Mucosa of descending colon (tissue), 3 donors: ENCODE data around the gene ANKRD35. TPM values are rescaled to one million over a fixed set of nuclear protein-coding genes. Genes with fewer than 3 reads are reported as not detected.
A peak's percentile ranks its signal among the peaks of the same experiment; 100 is the strongest.
"Not testable (repeated sequence)": the region's sequence is repeated elsewhere in the genome, so short reads cannot be mapped to it uniquely, and the experiment has no call there.

Experiments
- ATAC-seq: fragments of 200-7000 bp; cut with Tn5 transposase; one replicate; pipeline ENCODE4 v1.9.1; 2020; ENCODE audit warnings: mild to moderate bottlenecking, moderate library complexity
- DNase-seq, 3 donors: peaks; one replicate each; pipeline ENCODE4 v3.0.0-alpha.2; 2020
- H3K36me3 ChIP-seq: fragments of 200-600 bp; one replicate; pipeline ENCODE4 v1.8.0; 2021; ENCODE audit warnings: low read depth, mild to moderate bottlenecking
- H3K4me1 ChIP-seq: fragments of 200-600 bp; one replicate; pipeline ENCODE4 v1.8.0; 2021; ENCODE audit warnings: low read depth, mild to moderate bottlenecking
- H3K4me3 ChIP-seq: fragments of 200-600 bp; one replicate; pipeline ENCODE4 v1.8.0; 2021; ENCODE audit warnings: mild to moderate bottlenecking
- H3K9me3 ChIP-seq: fragments of 200-600 bp; one replicate; pipeline ENCODE4 v1.8.0; 2021; ENCODE audit warnings: mild to moderate bottlenecking
- intact Hi-C, 2 donors: fragments of 100-400 bp; cut with DNase I in 1 of 2; cut with micrococcal nuclease in 1 of 2; formaldehyde crosslinking; loops; one replicate each; pipeline versions ENCODE4 v1.11.0 to v1.11.1; 2022; cut with DNase I, micrococcal nuclease
- total RNA-seq, 3 donors: library from RNA; stranded (reverse); fragmentation: NEBNext Ultra II Directional in 2 of 3; extraction: Animal tissue kit (Norgen Biotek cat#: 25700) in 2 of 3; gene quantifications; one replicate each; pipeline versions ENCODE4 v1.2.1 to v1.2.4, GENCODE V29; 2021 to 2023
- TF ChIP-seq, protein P1 (sequence below): fragments of 200-600 bp; IDR thresholded peaks from one replicate; pipeline ENCODE4 v1.8.0; 2022; ENCODE audit warnings: antibody characterized with exemption, mild to moderate bottlenecking
- donor health status: DM: no; HTN: no; CAD: no; lungs with moderate emphysema.
- donor health status: DM: no; HTN: no; CAD: no.
- donor health status: DM: no; HTN: yes; CAD: no.

The ANKRD35 gene
- total RNA-seq, 3 donors from 2014 or later = 0.26 to 5.6 (median 0.99) TPM

DNA sequence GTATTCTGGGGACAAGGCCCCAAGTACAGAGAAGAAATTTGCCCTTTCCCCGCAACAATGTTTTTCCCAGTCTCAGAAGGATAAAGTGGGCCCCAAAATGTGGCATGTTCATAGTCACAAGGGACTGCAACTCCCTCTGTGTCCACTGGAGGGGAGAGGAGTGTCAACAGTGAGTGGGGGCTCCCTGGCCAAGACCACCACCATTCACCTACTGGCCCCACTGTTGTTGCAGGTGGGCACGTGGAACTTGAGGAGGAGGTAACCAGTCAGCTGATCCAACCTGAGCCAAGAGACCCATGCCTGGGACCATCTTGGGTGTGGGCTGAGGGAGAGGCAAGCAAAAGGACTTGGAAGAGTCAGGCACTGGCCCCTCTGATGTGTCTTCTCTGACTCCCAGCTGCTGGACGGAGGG, 39.5 kb downstream of the ANKRD35 start:
- peaks cover 6% of the 10 kb centered on the region for H3K4me1 ChIP-seq
- ATAC-seq = peak; percentile 57
- TF ChIP-seq, protein P1, sequence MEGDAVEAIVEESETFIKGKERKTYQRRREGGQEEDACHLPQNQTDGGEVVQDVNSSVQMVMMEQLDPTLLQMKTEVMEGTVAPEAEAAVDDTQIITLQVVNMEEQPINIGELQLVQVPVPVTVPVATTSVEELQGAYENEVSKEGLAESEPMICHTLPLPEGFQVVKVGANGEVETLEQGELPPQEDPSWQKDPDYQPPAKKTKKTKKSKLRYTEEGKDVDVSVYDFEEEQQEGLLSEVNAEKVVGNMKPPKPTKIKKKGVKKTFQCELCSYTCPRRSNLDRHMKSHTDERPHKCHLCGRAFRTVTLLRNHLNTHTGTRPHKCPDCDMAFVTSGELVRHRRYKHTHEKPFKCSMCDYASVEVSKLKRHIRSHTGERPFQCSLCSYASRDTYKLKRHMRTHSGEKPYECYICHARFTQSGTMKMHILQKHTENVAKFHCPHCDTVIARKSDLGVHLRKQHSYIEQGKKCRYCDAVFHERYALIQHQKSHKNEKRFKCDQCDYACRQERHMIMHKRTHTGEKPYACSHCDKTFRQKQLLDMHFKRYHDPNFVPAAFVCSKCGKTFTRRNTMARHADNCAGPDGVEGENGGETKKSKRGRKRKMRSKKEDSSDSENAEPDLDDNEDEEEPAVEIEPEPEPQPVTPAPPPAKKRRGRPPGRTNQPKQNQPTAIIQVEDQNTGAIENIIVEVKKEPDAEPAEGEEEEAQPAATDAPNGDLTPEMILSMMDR = peak; percentile 38
- no peaks in the 10 kb centered on the region for H3K9me3 ChIP-seq
- intact Hi-C loops = loop anchor here in 1 of 2 donors (5.0 kb wide), 1 partner anchor 166 kb away; no protein-coding TSS in a partner anchor
- DNase-seq = peak in 1 of 3 donors; percentile 34
- no peak overlapping the region for H3K4me3 ChIP-seq
- no peaks in the 10 kb centered on the region for H3K36me3 ChIP-seq

DNA sequence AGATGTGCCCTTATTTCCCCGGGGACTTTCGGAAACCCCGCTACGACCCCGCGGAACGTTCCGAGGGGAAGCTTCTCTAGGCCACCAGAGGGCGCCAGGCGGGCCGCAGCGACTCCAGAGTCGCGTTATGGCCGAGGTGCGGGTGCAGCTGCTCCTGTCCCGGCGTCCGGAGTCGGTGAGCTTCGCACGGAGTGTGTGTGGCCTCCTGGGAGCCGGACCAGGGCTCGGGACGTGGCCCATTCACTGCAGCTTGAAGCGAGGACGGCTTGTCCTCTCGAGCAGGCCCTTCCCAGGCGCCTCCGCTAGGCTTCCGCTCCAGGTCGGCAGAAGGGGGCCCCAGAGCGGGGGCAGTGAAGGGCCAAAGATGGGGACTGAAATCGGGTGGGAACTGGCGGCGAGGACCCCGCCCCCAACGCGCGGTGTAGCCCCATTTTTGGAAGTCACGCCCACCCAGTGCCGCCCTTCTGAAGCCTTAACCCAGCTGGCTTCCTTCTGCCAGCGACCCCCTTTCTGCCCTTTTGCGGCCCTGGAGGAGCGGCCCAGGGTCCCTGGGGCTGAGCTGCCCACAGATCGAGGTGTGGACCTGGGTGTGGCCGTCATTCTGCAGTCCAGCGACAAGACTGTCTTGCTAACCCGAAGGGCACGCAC, 40.0 kb downstream of the ANKRD35 start, which contains the start of gene NUDT17:
Gene NUDT17 (plus strand): TSS at position 117 of the 648 bp plus-strand sequence. CDS start 11 bp downstream, at position 128.
- ATAC-seq = peak; percentile 93
- TF ChIP-seq, protein P1 = peak; percentile 94
- peak; percentile 82 to 87 (median 83) for DNase-seq
- no peaks in the 10 kb centered on the region for H3K36me3 ChIP-seq
- H3K4me1 ChIP-seq = peaks cover 6% of the 10 kb centered on the region
- H3K4me3 ChIP-seq = no peak within 1 kb of the TSS
- H3K9me3 ChIP-seq = no peaks in the 10 kb centered on the region
- intact Hi-C loops = loop anchor here in 1 of 2 donors (5.0 kb wide), 1 partner anchor 167 kb away; no protein-coding TSS in a partner anchor

DNA sequence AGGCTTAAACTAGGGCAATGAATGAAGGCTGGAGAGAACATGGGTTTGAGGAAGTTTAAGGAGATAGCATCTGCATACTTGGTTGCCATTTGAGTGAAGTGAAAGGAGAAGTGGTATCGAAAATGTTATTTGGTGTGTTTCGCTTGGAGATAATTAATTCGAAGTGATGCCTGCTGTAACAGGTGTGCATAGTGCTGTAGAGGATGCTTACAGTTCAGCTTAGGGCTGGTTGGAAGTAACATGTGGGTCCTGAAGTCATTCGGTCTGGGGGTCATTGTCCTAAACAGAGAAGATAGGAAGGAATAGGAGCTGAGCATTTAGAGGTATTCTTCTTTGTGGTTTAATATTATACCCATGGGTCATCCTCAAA, 40.5 kb downstream of the ANKRD35 start:
- H3K36me3 ChIP-seq = peaks cover 1% of the 10 kb centered on the region
- DNase-seq = no peak
- peak; percentile 52 for ATAC-seq
- no peak overlapping the region for H3K4me3 ChIP-seq
- H3K4me1 ChIP-seq = peaks cover 6% of the 10 kb centered on the region
- intact Hi-C loops = loop anchor here in 1 of 2 donors (5.0 kb wide), 1 partner anchor 167 kb away; no protein-coding TSS in a partner anchor
- TF ChIP-seq, protein P1 = no peak
- H3K9me3 ChIP-seq = no peaks in the 10 kb centered on the region

DNA sequence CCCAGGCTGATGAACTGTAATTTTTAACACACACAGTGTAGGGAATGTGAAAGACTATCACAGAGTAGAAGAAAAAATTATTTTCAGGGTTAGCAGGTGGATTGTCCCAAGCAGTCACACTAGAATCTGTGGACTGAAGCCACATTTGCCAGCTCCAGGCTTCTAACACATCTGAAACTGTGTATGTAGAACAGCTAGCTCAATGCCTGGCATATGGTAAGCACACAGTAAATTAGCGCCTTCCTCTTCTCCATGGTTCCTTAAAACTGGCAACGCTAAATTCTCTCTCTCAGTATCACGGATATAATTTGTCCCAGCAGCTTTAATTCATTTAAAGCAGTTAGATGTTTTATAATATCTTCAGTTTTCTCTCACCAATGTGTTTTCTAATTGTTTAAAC, 42.6 kb downstream of the ANKRD35 start:
- peaks cover 11% of the 10 kb centered on the region for H3K36me3 ChIP-seq
- no peak for DNase-seq
- no peak for ATAC-seq
- no peaks in the 10 kb centered on the region for H3K9me3 ChIP-seq
- peaks cover 6% of the 10 kb centered on the region for H3K4me1 ChIP-seq
- intact Hi-C loops = no loop called here
- TF ChIP-seq, protein P1 = no peak
- no peak overlapping the region for H3K4me3 ChIP-seq

DNA sequence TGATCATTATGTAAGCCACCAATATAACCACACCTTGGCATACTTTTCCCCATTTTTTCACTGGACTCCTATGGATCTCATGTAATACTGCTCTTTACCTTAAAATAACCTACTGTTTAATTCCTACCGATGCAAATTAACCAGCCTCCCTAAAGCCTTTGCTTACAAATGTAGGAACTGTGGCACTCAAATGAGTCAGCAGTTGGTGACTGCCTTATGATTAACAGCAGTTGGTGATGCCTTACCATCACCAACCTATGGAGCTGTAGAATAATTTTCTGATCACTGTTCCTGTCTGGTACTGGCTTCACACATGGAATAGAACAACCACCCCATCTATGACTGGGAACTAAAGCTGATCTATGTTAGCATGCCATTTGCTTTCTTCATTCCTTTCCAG, 48.0 kb downstream of the ANKRD35 start:
- Histone ChIP-seq H3K36me3 (peaks cover 12% of the 10 kb centered on the region), H3K4me3 (no peak overlapping the region), H3K4me1 (no peaks in the 10 kb centered on the region), H3K9me3 (no peaks in the 10 kb centered on the region)
- DNase-seq (no peak), ATAC-seq (no peak)
- TF ChIP-seq, protein P1 = no peak
- intact Hi-C loops = no loop called here

DNA sequence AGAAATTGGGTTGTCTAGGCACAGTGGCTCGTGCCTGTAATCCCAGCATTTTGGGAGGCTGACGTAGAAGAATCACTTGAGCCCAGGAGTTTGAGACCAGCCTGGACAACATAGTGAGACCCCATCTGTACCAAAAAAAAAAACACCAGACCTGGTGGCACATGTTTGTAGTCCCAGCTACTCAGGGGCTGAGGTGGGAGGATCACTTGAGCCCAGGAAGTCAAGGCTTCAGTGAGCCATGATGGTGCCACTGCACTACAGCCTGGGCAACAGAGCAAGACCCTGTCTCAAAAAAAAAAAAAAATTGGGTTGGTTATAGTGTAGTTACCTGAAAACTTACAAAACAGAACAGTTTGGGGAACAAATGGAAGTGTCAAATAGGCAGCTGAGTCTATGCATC, 54.9 kb downstream of the ANKRD35 start:
- ATAC-seq, H3K4me3 ChIP-seq, DNase-seq, H3K4me1 ChIP-seq, H3K36me3 ChIP-seq, H3K9me3 ChIP-seq, intact Hi-C loops: not testable (repeated sequence)
